GM20000 (cell line): Measurements from ENCODE around the gene PRRX2.

ENCODE experiments used
- DNase-seq: peaks from one replicate; pipeline ENCODE4 v3.0.0; 2012; ENCODE audit warnings: low spot score
- TF ChIP-seq, protein P1 (sequence below): IDR thresholded peaks from 2 replicates; pipeline ENCODE4 v1.5.1; 2012; ENCODE audit warnings: mild to moderate bottlenecking, control low read depth; ENCODE audit errors: extremely low read depth, missing control alignments

The PRRX2 gene

DNA sequence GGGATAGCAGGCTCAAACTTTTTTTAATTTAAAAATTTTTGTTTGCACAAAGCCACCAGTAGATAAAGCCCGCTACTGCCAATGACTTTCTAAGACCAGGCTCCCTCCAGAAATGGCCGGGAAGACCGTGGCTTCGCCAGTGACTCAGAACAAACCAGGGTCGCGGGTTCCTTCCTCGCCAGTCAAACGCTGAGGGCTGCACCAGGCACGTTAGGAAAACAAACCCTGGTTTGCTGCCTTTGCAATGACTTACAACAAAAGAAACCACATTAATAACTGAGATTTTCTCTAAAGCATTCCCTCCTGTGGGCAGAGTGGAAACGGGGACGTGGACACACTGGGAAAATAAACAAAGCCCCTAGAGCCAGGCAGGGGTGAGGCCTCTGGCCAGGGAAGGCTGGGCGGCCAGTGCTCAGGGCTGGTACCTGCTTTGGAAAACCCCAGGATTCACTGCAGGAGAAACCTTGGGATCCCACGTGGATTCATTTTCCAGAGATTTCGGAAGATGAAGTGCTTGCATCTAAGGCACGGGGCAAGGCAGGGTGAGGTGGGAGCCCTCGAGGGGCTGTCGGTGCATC lies 3.8 kb downstream of the PRRX2 start:
- TF ChIP-seq, protein P1, sequence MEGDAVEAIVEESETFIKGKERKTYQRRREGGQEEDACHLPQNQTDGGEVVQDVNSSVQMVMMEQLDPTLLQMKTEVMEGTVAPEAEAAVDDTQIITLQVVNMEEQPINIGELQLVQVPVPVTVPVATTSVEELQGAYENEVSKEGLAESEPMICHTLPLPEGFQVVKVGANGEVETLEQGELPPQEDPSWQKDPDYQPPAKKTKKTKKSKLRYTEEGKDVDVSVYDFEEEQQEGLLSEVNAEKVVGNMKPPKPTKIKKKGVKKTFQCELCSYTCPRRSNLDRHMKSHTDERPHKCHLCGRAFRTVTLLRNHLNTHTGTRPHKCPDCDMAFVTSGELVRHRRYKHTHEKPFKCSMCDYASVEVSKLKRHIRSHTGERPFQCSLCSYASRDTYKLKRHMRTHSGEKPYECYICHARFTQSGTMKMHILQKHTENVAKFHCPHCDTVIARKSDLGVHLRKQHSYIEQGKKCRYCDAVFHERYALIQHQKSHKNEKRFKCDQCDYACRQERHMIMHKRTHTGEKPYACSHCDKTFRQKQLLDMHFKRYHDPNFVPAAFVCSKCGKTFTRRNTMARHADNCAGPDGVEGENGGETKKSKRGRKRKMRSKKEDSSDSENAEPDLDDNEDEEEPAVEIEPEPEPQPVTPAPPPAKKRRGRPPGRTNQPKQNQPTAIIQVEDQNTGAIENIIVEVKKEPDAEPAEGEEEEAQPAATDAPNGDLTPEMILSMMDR = no peak
- DNase-seq = no peak

DNA sequence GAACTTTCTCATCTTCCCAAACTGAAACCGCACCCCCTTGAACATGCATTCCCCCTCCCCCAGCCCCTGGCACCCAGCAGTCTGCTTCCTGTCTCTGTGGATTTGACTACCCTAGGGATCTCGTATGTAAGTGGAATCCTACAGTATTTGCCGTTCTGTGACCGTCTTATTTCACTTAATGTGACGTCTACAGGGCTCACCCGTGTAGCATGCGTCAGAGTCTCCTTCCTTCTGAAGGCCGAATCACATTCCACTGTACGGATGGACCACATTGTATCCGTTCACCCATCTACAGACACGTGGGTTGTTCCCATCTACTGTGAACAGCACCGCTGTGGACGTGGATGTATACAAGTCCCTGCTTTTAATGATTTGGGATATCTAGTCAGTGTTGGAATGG lies 4.5 kb downstream of the PRRX2 start:
- DNase-seq = no peak
- TF ChIP-seq, protein P1 = no peak

DNA sequence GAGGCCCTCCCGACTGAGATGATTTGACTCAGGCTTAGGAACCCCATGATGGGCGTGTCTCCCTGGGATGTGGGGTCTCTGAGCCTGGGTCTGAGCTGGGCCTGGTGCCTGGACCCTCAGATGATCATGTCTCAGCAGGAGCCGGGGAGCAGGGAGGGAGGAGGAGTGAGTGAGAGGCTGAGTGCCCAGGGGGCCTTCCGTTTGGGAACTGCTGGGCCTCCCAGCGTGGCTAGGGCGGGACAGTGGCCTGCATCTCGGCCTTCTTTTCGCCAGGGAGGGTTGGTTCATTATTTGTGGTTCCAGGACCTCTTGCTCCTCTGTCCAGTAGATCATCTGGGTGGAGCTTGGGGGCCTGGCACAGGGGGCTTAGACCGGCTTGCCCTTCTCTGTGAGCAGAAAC lies 5.6 kb downstream of the PRRX2 start:
- no peak for DNase-seq
- TF ChIP-seq, protein P1 = no peak

DNA sequence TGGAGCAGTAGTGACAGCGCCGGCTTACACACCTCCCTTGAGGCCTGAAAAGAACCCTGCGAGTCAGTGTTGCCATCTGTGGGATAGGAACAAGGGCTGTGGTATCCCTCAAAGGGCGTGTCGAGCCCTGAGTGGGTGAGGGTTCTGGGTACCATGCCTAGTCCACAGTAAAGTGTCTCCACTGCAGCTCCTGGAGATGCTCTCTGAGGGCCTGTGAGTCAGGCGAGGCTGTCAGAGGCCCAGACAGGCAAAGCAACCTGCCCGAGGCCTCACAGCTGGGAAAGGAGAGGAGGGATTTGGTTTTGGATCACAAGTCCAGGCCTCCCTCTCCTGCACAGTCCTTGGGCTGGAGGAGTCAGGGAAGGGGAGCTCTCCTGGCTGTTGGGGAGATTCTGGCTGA lies 6.1 kb downstream of the PRRX2 start:
- DNase-seq = no peak
- TF ChIP-seq, protein P1 = no peak

- TF ChIP-seq, protein P1 = no peak
- DNase-seq = no peak
Observed at GRCh38 chr9:129672702-129673101, 7.3 kb downstream of the PRRX2 start.

DNA sequence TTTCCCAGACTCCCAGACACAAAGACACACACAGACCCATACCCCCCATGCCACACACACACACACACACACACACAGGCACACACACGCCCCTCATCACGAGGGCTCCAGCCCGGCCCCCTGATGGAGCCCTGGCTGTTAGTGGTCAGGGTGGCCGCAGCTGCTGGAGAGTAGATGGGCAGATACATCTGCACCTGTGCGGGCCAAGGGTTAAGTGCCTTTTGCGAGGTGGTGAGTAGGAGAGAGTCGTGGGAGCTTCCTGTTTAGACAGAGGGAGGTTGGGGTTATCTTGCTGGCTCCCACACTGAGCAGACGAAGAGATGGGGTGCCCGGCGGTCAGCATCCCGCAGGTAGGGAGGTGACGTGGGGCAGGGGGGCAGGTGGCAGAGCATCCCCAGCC lies 8.2 kb downstream of the PRRX2 start:
- TF ChIP-seq, protein P1 = no peak
- DNase-seq = no peak

GRCh38 chr9:129674229-129674628 lies 8.8 kb downstream of the PRRX2 start:
- TF ChIP-seq, protein P1 = no peak

More at GRCh38 chr9:129674229-129674628, 8.8 kb downstream of the PRRX2 start:
- DNase-seq = no peak
